Transverse colon (tissue), 4 donors: Measurements from ENCODE around the gene RASL10A.

ENCODE experiments used
- CTCF ChIP-seq, 5 experiments: fragments of 200-600 bp in 3 of 5; fragments of 450-650 bp in 2 of 5; sonication (generic) in 3 of 5; IDR thresholded peaks; 1 replicate in 2 of 5; 2 replicates in 3 of 5; pipeline ENCODE4 v1.5.1; 2016 to 2017; ENCODE audit warnings: antibody characterized with exemption in 5 of 5, inconsistent platforms in 3 of 5, mild to moderate bottlenecking in 2 of 5, moderate library complexity in 1 of 5
- POLR2A ChIP-seq: fragments of 450-650 bp; IDR thresholded peaks from one replicate; pipeline ENCODE4 v1.6.1; 2016; ENCODE audit warnings: antibody characterized with exemption, mild to moderate bottlenecking, moderate library complexity
- POLR2AphosphoS5 ChIP-seq, 3 donors: sonication (generic); formaldehyde crosslinking; IDR thresholded peaks; one replicate each; pipeline ENCODE4 v1.6.1; 2016; ENCODE audit warnings: antibody characterized with exemption in 3 of 3

DNA sequence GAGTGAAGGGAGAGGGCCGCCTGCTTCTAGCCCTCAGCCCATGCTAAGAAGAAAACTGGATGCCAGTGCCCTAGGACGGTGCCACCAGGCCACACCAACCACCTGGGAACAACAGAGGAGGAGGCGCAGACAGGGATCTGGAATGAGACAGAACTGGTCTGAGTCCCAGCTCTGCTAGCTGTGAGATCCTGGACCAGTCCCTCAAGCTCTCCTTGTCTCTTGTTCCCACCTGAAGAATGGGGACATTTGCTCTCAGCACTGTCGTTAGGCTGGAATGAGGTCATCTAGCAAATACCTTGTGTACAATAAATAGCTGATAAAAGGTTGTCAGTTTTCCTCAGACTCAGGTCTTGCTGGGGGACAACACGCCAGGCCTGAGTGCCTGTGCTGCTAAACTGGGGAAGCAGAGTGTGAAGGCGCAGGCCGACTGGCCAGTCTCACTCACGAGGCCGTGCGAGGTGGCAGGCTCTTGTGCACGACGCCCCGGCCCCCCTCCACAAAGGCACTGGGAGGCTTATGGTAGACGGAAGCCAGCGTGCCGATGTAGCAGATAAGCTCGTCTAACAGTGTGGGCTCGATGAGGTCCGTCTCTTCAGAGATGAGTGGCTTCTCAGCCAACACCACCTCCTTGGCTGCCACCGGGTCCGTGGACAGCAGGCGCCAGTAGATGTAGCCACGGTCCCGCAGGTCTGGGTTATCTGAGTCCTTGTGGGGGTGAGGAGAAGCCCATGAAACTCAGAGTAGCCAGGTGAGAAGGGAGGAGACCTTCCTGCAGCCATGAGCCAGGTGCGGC, 25.8 kb upstream of the RASL10A start:
- TF ChIP-seq CTCF (IDR thresholded peaks at IDR 0.05) (no peak), POLR2AphosphoS5 (IDR thresholded peaks at IDR 0.05) (no peak), POLR2A (no peak)
